Activated CD4-positive, CD25-positive, alpha-beta regulatory T cell treated with anti-CD3 and anti-CD28 coated beads, Interleukin-2, amount 50 U/mL, for 16 hours (primary cell): ENCODE measurements around the gene HCN1.

Experiments
- DNase-seq: peaks from one replicate; pipeline ENCODE4 v3.0.0-alpha.2; 2020; ENCODE audit warnings: low read depth, low spot score

HCN1 gene

DNA sequence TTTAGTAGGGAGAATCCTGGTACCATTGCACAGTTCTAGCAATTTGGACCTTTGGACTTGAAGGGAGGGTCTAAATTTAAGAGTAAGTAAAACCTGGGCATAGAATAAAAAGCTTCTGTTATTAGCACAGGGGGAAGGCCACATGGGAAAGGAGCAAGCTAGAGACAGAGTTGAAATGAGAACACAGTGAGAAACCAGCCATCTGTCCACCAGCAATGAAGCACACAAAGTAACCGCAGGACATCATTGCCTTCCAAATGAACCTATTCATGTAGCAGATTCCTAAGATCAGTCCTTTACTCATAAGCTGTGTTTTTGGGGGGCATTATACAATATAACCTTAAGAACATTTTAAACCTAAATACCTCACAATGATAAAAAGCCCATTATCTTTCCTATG is 407.4 kb downstream of the HCN1 start:
- DNase-seq, result no peak

- no peak for DNase-seq
Observed at GRCh38 chr5:45284436-45284835, 411.7 kb downstream of the HCN1 start.

- no peak for DNase-seq
Observed at GRCh38 chr5:45281081-45281480, 415.1 kb downstream of the HCN1 start.

DNA sequence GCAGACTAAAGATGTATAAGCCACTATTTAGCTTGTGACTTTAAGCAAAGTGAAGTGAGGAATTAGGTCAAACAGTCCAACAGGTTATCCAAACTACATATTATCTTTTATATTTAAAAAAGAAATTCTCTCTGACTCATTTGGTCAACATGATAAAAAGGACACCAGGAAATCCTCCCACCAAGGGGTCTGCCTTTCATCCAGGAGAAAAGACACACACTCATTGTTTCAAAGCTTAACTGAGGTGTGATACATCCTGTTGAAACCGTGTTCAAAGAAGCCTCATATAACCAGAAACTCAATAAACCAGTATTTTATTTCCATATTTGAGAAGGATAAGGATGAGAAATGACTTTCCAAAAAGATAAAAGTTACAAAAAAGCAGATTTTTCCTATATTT is 417.1 kb downstream of the HCN1 start:
- DNase-seq, result no peak

DNA sequence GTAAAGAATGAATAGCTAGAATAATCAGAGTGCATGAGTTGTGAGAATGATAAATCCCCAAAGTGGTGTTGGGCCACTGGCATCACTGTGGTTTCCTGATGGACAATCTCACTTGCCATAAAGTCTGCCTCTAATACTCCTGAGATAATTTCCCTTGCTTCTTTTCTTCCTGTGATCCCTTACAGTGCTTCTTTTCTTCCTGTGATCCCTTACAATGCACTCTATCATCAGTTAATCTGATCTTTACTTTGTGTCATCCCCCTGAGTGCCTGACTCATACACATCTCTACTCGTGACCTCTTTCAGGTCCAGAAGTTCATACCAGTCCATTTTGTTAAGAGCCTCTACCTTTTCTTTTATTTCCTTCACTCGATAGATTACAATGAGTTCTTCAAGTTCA is 418.3 kb downstream of the HCN1 start:
- DNase-seq, result no peak

GRCh38 chr5:45274241-45274640 is 421.9 kb downstream of the HCN1 start:
- DNase-seq, result no peak

DNA sequence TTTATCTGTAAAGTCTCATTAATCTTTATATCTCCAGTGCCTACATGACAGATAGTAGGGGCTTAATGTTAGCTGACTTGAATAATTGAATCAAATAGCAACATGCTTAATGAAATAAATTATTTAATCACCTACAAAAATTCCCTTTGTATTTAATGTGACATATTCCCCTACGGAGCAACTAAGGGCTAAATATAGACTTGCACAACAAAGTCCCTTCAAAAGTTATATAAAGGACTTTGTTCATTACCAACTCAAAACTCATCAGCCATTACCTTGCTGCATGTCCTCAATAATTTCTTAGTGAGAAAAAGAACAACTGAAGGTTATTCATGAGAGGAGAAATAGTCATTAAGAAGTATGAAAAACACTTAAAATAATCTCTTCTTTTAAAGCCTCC is 424.6 kb downstream of the HCN1 start:
- DNase-seq, result no peak

DNA sequence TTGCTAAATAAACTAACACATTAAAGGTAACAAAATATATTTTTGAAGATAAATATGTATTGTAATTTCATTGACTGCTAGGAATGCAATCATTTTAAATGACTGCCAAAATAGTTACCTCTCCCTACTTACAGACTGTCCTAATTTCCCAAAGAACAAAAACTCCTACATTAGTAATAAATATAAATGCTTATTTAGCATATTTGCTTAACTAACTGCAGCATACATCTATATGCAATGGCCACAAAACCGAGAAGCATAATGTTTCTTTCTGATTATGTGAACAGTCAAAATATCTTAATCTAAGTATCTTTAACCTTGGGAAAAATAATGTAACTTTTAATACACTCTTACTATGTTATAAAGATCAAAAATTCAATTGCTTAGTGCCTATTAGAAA is 431.7 kb downstream of the HCN1 start:
- no peak for DNase-seq

DNA sequence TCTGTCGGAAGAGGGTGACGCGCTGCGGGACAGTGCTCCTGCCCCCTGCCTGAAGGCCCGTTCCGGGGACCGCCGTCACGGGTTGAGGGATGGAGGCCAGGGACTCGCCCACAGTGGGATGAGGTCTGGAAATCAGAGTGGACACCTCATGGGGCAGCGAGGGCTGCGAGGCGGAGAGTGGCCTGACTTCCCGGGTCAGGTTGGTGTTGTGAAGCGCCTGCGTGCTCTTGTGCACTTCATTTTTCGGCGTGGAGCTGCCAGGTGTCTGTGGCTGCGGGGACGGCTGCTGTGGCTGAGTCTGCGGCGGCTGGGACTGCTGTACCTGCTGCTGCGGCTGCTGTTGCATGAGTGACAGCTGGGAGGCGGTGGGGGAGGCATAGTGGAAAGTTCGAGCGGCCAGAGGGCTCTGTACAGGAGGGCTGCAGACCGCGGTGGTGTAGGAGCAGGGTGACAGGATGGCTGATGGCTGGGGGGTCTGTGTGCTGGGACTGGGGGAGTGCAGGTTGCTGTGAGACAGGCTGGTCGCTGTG is 434.1 kb downstream of the HCN1 start:
- no peak for DNase-seq

- no peak for DNase-seq
Observed at GRCh38 chr5:45261125-45261524, 435.1 kb downstream of the HCN1 start.

GRCh38 chr5:45260292-45260691 is 435.9 kb downstream of the HCN1 start:
- no peak for DNase-seq

- no peak for DNase-seq
Observed at GRCh38 chr5:45252978-45253377, 443.2 kb downstream of the HCN1 start.

- no peak for DNase-seq
Observed at GRCh38 chr5:45252541-45252940, 443.6 kb downstream of the HCN1 start.

DNA sequence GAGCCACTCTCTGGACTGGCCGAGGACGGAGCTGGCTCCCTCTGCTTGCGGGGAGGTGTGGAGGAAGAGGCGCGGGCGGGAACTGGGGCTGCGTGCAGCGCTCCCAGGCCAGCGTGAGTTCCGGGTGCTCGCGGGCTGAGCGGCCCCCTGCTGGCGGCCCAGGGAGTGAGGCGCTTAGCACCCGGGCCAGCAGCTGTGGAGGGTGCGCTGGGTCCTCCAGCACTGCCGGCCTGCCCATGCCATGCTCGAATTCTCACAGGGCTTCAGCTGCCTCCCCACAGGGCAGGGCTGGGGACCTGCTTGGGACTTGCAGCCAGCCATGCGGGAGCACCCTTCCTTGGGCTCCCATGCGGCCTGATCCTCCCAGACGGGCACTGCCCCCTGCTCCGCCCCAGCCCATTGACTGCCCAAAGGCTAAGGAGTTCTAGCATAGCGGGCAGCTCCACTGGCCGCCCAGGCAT is 470.6 kb downstream of the HCN1 start:
- DNase-seq, result no peak

- DNase-seq, result no peak
Observed at GRCh38 chr5:45205403-45205961, 490.7 kb downstream of the HCN1 start.
